HepG2 (cell line): ENCODE results near the gene SERINC4. TPM values are rescaled to one million over a fixed set of nuclear protein-coding genes. Genes with fewer than 3 reads are reported as not detected.

Experiments used
- ATF7-NPFF ChIP-seq: sonication (generic); formaldehyde crosslinking; IDR thresholded peaks from 2 replicates; pipeline ENCODE4 v1.8.1; 2023; ENCODE audit warnings: mild to moderate bottlenecking, low read depth, missing genetic modification reagents, moderate library complexity
- CENPT ChIP-seq: sonication (generic); formaldehyde crosslinking; IDR thresholded peaks from 2 replicates; pipeline ENCODE4 v1.8.0; 2022; ENCODE audit warnings: low read depth, mild to moderate bottlenecking, moderate library complexity, missing genetic modification reagents
- CHD2 ChIP-seq: IDR thresholded peaks from 2 replicates; pipeline ENCODE4 v1.6.1; 2011; ENCODE audit warnings: low read depth, low read length, improper control_type of control experiment
- EED ChIP-seq: sonication (generic); formaldehyde crosslinking; IDR thresholded peaks from 2 replicates; pipeline ENCODE4 v1.5.0; 2020; ENCODE audit warnings: mild to moderate bottlenecking, missing genetic modification reagents
- EP300 ChIP-seq, 3 experiments: sonication (generic) in 1 of 3; formaldehyde crosslinking in 1 of 3; IDR thresholded peaks; 2 replicates each; pipeline versions ENCODE4 v1.5.1 to v1.6.1; 2011 to 2020; ENCODE audit warnings: low read depth in 2 of 3, low read length in 2 of 3, borderline replicate concordance in 1 of 3, improper control_type of control experiment in 1 of 3, mild to moderate bottlenecking in 1 of 3, missing genetic modification reagents in 1 of 3, moderate library complexity in 1 of 3
- ETV5 ChIP-seq: IDR thresholded peaks from 2 replicates; pipeline ENCODE4 v1.6.1; 2018; ENCODE audit warnings: missing biosample characterization, missing genetic modification reagents, inconsistent platforms, borderline replicate concordance
- FLYWCH1 ChIP-seq: sonication (generic); formaldehyde crosslinking; IDR thresholded peaks from 2 replicates; pipeline ENCODE4 v1.8.1; 2023; ENCODE audit warnings: mild to moderate bottlenecking, missing genetic modification reagents
- FOXA1 ChIP-seq, 2 experiments: fragments of 450-650 bp in 1 of 2; sonication (generic) in 1 of 2; formaldehyde crosslinking in 1 of 2; IDR thresholded peaks; 2 replicates each; pipeline versions ENCODE4 v1.4.0 to v1.6.1; 2016 to 2020; ENCODE audit warnings: missing genetic modification reagents in 1 of 2
- FOXC1 ChIP-seq: sonication (generic); formaldehyde crosslinking; IDR thresholded peaks from 2 replicates; pipeline ENCODE4 v1.8.0; 2022; ENCODE audit warnings: mild to moderate bottlenecking, missing genetic modification reagents, borderline replicate concordance
- GABPB1 ChIP-seq: IDR thresholded peaks from 2 replicates; pipeline ENCODE4 v1.6.1; 2016; ENCODE audit warnings: mild to moderate bottlenecking, missing genetic modification reagents, moderate library complexity, missing compliant biosample characterization
- HMGA1 ChIP-seq: sonication (generic); formaldehyde crosslinking; conservative IDR thresholded peaks from 2 replicates; pipeline ENCODE4 v1.4.0; 2020; ENCODE audit warnings: missing genetic modification reagents
- HOXA3 ChIP-seq: sonication (generic); formaldehyde crosslinking; IDR thresholded peaks from 2 replicates; pipeline ENCODE4 v1.5.0; 2020; ENCODE audit warnings: missing genetic modification reagents
- IRF2 ChIP-seq: IDR thresholded peaks from 2 replicates; pipeline ENCODE4 v1.6.1; 2018; ENCODE audit warnings: missing genetic modification reagents, missing compliant biosample characterization
- JARID2 ChIP-seq: sonication (generic); formaldehyde crosslinking; IDR thresholded peaks from 2 replicates; pipeline ENCODE4 v1.8.1; 2023; ENCODE audit warnings: missing genetic modification reagents, inconsistent platforms; ENCODE audit not compliant: insufficient replicate concordance
- KAT7 ChIP-seq: IDR thresholded peaks from 2 replicates; pipeline ENCODE4 v1.6.1; 2018; ENCODE audit warnings: borderline replicate concordance, missing compliant biosample characterization
- KDM2A ChIP-seq: sonication (generic); formaldehyde crosslinking; IDR thresholded peaks from 2 replicates; pipeline ENCODE4 v1.4.0; 2020; ENCODE audit warnings: low read depth, missing genetic modification reagents, borderline replicate concordance
- MEIS1 ChIP-seq: sonication (generic); formaldehyde crosslinking; IDR thresholded peaks from 2 replicates; pipeline ENCODE4 v1.9.0; 2021; ENCODE audit warnings: mild to moderate bottlenecking, missing genetic modification reagents, moderate library complexity, borderline replicate concordance
- ZFYVE20 ChIP-seq: sonication (generic); formaldehyde crosslinking; IDR thresholded peaks from 2 replicates; pipeline ENCODE4 v1.8.0; 2023; ENCODE audit warnings: low read depth, mild to moderate bottlenecking, moderate library complexity, missing genetic modification reagents, borderline replicate concordance
- ZNF274 ChIP-seq: sonication (generic); formaldehyde crosslinking; IDR thresholded peaks from 2 replicates; pipeline ENCODE4 v1.5.1; 2020; ENCODE audit warnings: mild to moderate bottlenecking, missing genetic modification reagents
- ZNF292 ChIP-seq: sonication (generic); formaldehyde crosslinking; IDR thresholded peaks from 2 replicates; pipeline ENCODE4 v1.8.1; 2022; ENCODE audit warnings: mild to moderate bottlenecking, low read depth, missing genetic modification reagents, borderline replicate concordance
- ZNF326 ChIP-seq: sonication (generic); formaldehyde crosslinking; IDR thresholded peaks from 2 replicates; pipeline ENCODE4 v1.4.0; 2020; ENCODE audit warnings: missing genetic modification reagents, borderline replicate concordance
- ZNF430 ChIP-seq: sonication (generic); formaldehyde crosslinking; IDR thresholded peaks from 2 replicates; pipeline ENCODE4 v1.9.0; 2021; ENCODE audit warnings: mild to moderate bottlenecking, missing genetic modification reagents
- ZNF501 ChIP-seq: sonication (generic); formaldehyde crosslinking; IDR thresholded peaks from 2 replicates; pipeline ENCODE4 v1.5.1; 2020; ENCODE audit warnings: mild to moderate bottlenecking, moderate library complexity, missing genetic modification reagents
- ZNF678 ChIP-seq: sonication (generic); formaldehyde crosslinking; IDR thresholded peaks from 2 replicates; pipeline ENCODE4 v1.4.0; 2020; ENCODE audit warnings: mild to moderate bottlenecking, missing genetic modification reagents
- ZNF781 ChIP-seq: sonication (generic); formaldehyde crosslinking; IDR thresholded peaks from 2 replicates; pipeline ENCODE4 v1.5.1; 2020; ENCODE audit warnings: borderline replicate concordance, mild to moderate bottlenecking, missing genetic modification reagents; ENCODE audit errors: not compliant biosample characterization
- polyA plus RNA-seq, 8 experiments: library from polyadenylated mRNA; depleted of rRNA in 3 of 8; stranded (reverse) in 7 of 8; unstranded in 1 of 8; fragments of >200 nt; fragmentation: Illumina TruSeq in 4 of 8; extraction: Trizol in 4 of 8; gene quantifications; 2 replicates each; pipeline versions ENCODE4 v1.2.1 to v1.2.3, GENCODE V29; 2011 to 2016; ENCODE audit warnings: low read depth in 4 of 8, missing spikeins in 1 of 8, mixed read lengths in 1 of 8; ENCODE audit not compliant: insufficient read depth in 1 of 8
- total RNA-seq, 5 experiments: library from RNA; depleted of rRNA; stranded (reverse); fragments of >200 nt; fragmentation: Illumina TruSeq; extraction: Trizol; gene quantifications; 2 replicates each; pipeline ENCODE4 v1.2.3, GENCODE V29; 2016; ENCODE audit warnings: low read depth in 1 of 5
- TF ChIP-seq, protein P1 (sequence below): sonication (generic); formaldehyde crosslinking; IDR thresholded peaks from 2 replicates; pipeline ENCODE4 v1.5.1; 2020; ENCODE audit warnings: mild to moderate bottlenecking, missing genetic modification reagents, moderate library complexity

The SERINC4 gene
- total and polyA plus RNA-seq, 2 of the 13 experiments (the other 11 are each of a cell fraction or from before 2014, with no cell fraction given), result not detected

DNA sequence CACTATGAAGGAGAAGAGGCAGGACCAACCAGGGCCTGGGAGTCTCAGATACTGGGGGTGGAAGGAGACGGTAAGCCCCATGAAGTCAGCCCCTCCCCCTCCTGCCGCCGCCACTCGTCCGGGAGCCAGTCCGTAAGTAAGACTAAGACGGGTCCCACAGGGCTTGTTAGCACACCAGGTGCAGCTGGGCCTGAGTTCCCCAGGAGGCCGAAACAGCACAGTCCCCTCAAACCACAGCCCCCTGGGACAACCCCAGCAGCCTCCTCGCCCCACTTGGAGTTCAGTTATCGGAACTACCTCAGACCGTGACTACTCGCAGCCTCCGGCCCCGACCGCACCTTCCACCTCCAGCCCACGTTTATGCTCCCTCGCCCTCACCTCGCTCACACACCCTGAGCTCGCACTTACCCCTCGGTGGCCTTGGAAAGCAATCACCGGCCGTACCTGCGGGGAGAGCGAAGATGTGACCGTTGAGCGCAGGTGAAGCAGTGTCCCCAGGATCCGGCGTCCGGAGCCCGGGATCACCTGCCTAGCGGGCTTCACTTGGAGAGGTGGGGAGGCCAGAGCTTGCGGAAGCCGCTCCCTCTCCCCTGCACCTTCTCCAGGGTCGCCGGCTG, 23.8 kb downstream of the SERINC4 start (continued):
- TF ChIP-seq, protein P1, sequence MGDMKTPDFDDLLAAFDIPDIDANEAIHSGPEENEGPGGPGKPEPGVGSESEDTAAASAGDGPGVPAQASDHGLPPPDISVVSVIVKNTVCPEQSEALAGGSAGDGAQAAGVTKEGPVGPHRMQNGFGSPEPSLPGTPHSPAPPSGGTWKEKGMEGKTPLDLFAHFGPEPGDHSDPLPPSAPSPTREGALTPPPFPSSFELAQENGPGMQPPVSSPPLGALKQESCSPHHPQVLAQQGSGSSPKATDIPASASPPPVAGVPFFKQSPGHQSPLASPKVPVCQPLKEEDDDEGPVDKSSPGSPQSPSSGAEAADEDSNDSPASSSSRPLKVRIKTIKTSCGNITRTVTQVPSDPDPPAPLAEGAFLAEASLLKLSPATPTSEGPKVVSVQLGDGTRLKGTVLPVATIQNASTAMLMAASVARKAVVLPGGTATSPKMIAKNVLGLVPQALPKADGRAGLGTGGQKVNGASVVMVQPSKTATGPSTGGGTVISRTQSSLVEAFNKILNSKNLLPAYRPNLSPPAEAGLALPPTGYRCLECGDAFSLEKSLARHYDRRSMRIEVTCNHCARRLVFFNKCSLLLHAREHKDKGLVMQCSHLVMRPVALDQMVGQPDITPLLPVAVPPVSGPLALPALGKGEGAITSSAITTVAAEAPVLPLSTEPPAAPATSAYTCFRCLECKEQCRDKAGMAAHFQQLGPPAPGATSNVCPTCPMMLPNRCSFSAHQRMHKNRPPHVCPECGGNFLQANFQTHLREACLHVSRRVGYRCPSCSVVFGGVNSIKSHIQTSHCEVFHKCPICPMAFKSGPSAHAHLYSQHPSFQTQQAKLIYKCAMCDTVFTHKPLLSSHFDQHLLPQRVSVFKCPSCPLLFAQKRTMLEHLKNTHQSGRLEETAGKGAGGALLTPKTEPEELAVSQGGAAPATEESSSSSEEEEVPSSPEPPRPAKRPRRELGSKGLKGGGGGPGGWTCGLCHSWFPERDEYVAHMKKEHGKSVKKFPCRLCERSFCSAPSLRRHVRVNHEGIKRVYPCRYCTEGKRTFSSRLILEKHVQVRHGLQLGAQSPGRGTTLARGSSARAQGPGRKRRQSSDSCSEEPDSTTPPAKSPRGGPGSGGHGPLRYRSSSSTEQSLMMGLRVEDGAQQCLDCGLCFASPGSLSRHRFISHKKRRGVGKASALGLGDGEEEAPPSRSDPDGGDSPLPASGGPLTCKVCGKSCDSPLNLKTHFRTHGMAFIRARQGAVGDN (CRISPR knock-in tag), result peak; percentile 53
- no peak for TF ChIP-seq EP300 (IDR thresholded peaks at IDR 0.05; ENCODE audit: low read depth in 2 of 2, low read length in 2 of 2)
- peak; percentile 34; the same call in 1 of the 2 replicates for TF ChIP-seq EP300 (CRISPR knock-in tag; IDR thresholded peaks at IDR 0.05; ENCODE audit: borderline replicate concordance)
- peak; percentile 33; the same call in 1 of the 2 replicates for TF ChIP-seq KDM2A (CRISPR knock-in tag)
- 0 out of 2 replicates have a peak, but pooled peaks have one; percentile 46 for TF ChIP-seq ZFYVE20 (CRISPR knock-in tag)
- no peak for TF ChIP-seq ZNF678 (CRISPR knock-in tag)
- TF ChIP-seq IRF2 (CRISPR knock-in tag), result no peak; the same call in 1 of the 2 replicates
- 0 out of 2 replicates have a peak, but pooled peaks have one; percentile 19 for TF ChIP-seq ETV5 (CRISPR knock-in tag)
- no peak for TF ChIP-seq HMGA1 (CRISPR knock-in tag)
- TF ChIP-seq CHD2, result peak; percentile 13; the same call in 1 of the 2 replicates
- no peak for TF ChIP-seq FOXA1 (IDR thresholded peaks at IDR 0.05)
- no peak for TF ChIP-seq FOXA1 (CRISPR knock-in tag; IDR thresholded peaks at IDR 0.05)
- peak; percentile 85 for TF ChIP-seq JARID2
- TF ChIP-seq FLYWCH1 (CRISPR knock-in tag), result no peak
- TF ChIP-seq GABPB1 (CRISPR knock-in tag), result peak; percentile 48; the same call in 1 of the 2 replicates
- TF ChIP-seq EED, result peak; percentile 77; the same call in 1 of the 2 replicates
- 0 out of 2 replicates have a peak, but pooled peaks have one; percentile 42 for TF ChIP-seq FOXC1
- no peak for TF ChIP-seq ZNF781 (CRISPR knock-in tag)
- TF ChIP-seq ZNF274 (CRISPR knock-in tag), result peak; percentile 57
- TF ChIP-seq ZNF326, result 0 out of 2 replicates have a peak, but pooled peaks have one; percentile 17
- TF ChIP-seq KAT7, result no peak
- TF ChIP-seq HOXA3, result no peak
- TF ChIP-seq ATF7-NPFF, result 0 out of 2 replicates have a peak, but pooled peaks have one; percentile 54
- 0 out of 2 replicates have a peak, but pooled peaks have one; percentile 52 for TF ChIP-seq ZNF501
- no peak for TF ChIP-seq MEIS1
- TF ChIP-seq CENPT (CRISPR knock-in tag), result peak; percentile 37; the same call in 1 of the 2 replicates
- no peak for TF ChIP-seq ZNF430 (CRISPR knock-in tag)
- peak; percentile 48; the same call in 1 of the 2 replicates for TF ChIP-seq ZNF292 (CRISPR knock-in tag)
